K562 (cell line): ENCODE data around the gene ANKRD27. TPM values are rescaled to one million over a fixed set of nuclear protein-coding genes. Genes with fewer than 3 reads are reported as not detected.

Experiments used
- BCOR ChIP-seq: fragments of 450-650 bp; IDR thresholded peaks from 2 replicates; pipeline ENCODE4 v1.6.1; 2016
- CCNT2 ChIP-seq: IDR thresholded peaks from 2 replicates; pipeline ENCODE4 v1.6.1; 2011; ENCODE audit warnings: borderline replicate concordance, low read depth, mild to moderate bottlenecking, moderate library complexity, mixed read lengths, low read length; ENCODE audit not compliant: insufficient read length; ENCODE audit errors: extremely low read depth
- ELF1 ChIP-seq: fragments of 200-800 bp; sonication (Bioruptor generic); IDR thresholded peaks from 2 replicates; pipeline ENCODE4 v1.6.1; 2016; ENCODE audit warnings: missing genetic modification characterization, missing compliant biosample characterization
- ERF ChIP-seq: fragments of 450-650 bp; formaldehyde crosslinking; IDR thresholded peaks from 2 replicates; pipeline ENCODE4 v1.4.0; 2020; ENCODE audit warnings: mild to moderate bottlenecking, mixed read lengths
- ETV1 ChIP-seq: fragments of 450-650 bp; conservative IDR thresholded peaks from 2 replicates; pipeline ENCODE4 v1.6.1; 2016; ENCODE audit warnings: missing genetic modification characterization, control low read depth, low read depth, missing compliant biosample characterization
- HDAC2 ChIP-seq: fragments of 450-650 bp; IDR thresholded peaks from 2 replicates; pipeline ENCODE4 v1.6.1; 2016; ENCODE audit warnings: mild to moderate bottlenecking
- NBN ChIP-seq: fragments of 450-650 bp; IDR thresholded peaks from 2 replicates; pipeline ENCODE4 v1.6.1; 2016; ENCODE audit warnings: low read depth, mild to moderate bottlenecking
- PRDM10 ChIP-seq: fragments of 450-650 bp; IDR thresholded peaks from 2 replicates; pipeline ENCODE4 v1.6.1; 2018; ENCODE audit not compliant: partially characterized antibody
- RBM15 ChIP-seq: fragments of 200-400 bp; formaldehyde crosslinking; IDR thresholded peaks from 2 replicates; pipeline ENCODE4 v1.6.1; 2018; ENCODE audit warnings: mild to moderate bottlenecking, low read length, moderate library complexity; ENCODE audit not compliant: insufficient read depth
- SMAD2 ChIP-seq: fragments of 150-350 bp; IDR thresholded peaks from 2 replicates; pipeline ENCODE4 v1.6.1; 2014; ENCODE audit warnings: low read depth, mild to moderate bottlenecking, low read length
- TOE1 ChIP-seq, 2 experiments: fragments of 450-650 bp in 1 of 2; sonication (generic) in 1 of 2; formaldehyde crosslinking in 1 of 2; IDR thresholded peaks; 2 replicates each; pipeline versions ENCODE4 v1.7.1 to v1.8.0; 2016 to 2022; ENCODE audit warnings: borderline replicate concordance in 2 of 2, mild to moderate bottlenecking in 2 of 2, antibody characterized with exemption in 1 of 2, inconsistent platforms in 1 of 2, low read depth in 1 of 2, missing genetic modification reagents in 1 of 2, moderate library complexity in 1 of 2
- XRCC3 ChIP-seq: fragments of 450-650 bp; IDR thresholded peaks from 2 replicates; pipeline ENCODE4 v1.6.1; 2017; ENCODE audit warnings: mild to moderate bottlenecking, moderate library complexity
- ZNF212 ChIP-seq: fragments of 450-650 bp; formaldehyde crosslinking; IDR thresholded peaks from 2 replicates; pipeline ENCODE4 v1.4.0; 2020; ENCODE audit warnings: mild to moderate bottlenecking
- ZNF282 ChIP-seq: sonication (generic); formaldehyde crosslinking; IDR thresholded peaks from 2 replicates; pipeline ENCODE4 v1.8.1; 2023; ENCODE audit warnings: missing genetic modification reagents
- ZNF644 ChIP-seq: fragments of 200-800 bp; sonication (Bioruptor generic); IDR thresholded peaks from 2 replicates; pipeline ENCODE4 v1.6.1; 2016; ENCODE audit warnings: low read depth, missing genetic modification characterization, missing compliant biosample characterization
- polyA plus RNA-seq, 8 experiments: library from polyadenylated mRNA; depleted of rRNA in 4 of 8; stranded (reverse) in 5 of 8; unstranded in 3 of 8; fragments of >200 nt; fragmentation: Nextera tagmentation in 2 of 8; fragmentation: Illumina TruSeq in 1 of 8; extraction: Ambion mirVana in 2 of 8; extraction: Trizol in 1 of 8; gene quantifications; 2 replicates each; pipeline versions ENCODE4 v1.2.1 to v1.2.3, GENCODE V29; 2011 to 2014; ENCODE audit warnings: inconsistent platforms in 1 of 8, missing spikeins in 1 of 8
- total RNA-seq, 7 experiments: library from RNA; depleted of rRNA in 6 of 7; stranded (reverse); fragments of >200 nt in 6 of 7; fragmentation: Illumina TruSeq in 2 of 7; extraction: Trizol in 2 of 7; gene quantifications; 2 replicates each; pipeline versions ENCODE4 v1.2.1 to v1.2.3, GENCODE V29; 2011 to 2021; ENCODE audit warnings: low replicate concordance in 1 of 7

ANKRD27 gene
- total and polyA plus RNA-seq, 9 of the 15 experiments (the other 6 are each of a cell fraction or from before 2014, with no cell fraction given), result 5.3 to 71.3 (median 54.2) TPM

- TF ChIP-seq ETV1 (tag) (peak; percentile 54; the same call in 1 of the 2 replicates), HDAC2 (0 out of 2 replicates have a peak, but pooled peaks have one; percentile 59), BCOR (0 out of 2 replicates have a peak, but pooled peaks have one; percentile 32), TOE1 (IDR thresholded peaks at IDR 0.05; ENCODE audit: borderline replicate concordance) (0 out of 2 replicates have a peak, but pooled peaks have one; percentile 31), TOE1 (CRISPR knock-in tag; IDR thresholded peaks at IDR 0.05; ENCODE audit: borderline replicate concordance, low read depth) (no peak), NBN (peak; percentile 45; the same call in 1 of the 2 replicates), XRCC3 (no peak), ZNF282 (CRISPR knock-in tag) (no peak), PRDM10 (no peak), ERF (0 out of 2 replicates have a peak, but pooled peaks have one; percentile 74), ZNF212 (no peak), SMAD2 (no peak), RBM15 (no peak), CCNT2 (no peak), ELF1 (no peak), ZNF644 (tag) (no peak)
Observed at GRCh38 chr19:32580353-32580900, 94.6 kb downstream of the ANKRD27 start (continued).
